Ovary (tissue), 9 donors: ENCODE results near the gene CSF3R. TPM values are rescaled to one million over a fixed set of nuclear protein-coding genes. Genes with fewer than 3 reads are reported as not detected.
A peak's percentile ranks its signal among the peaks of the same experiment; 100 is the strongest.

Experiments used
- DNase-seq, 5 donors: peaks; one replicate each; pipeline ENCODE4 v3.0.0-alpha.2; 2019 to 2020
- H3K27ac ChIP-seq, 2 donors: fragments of 200-600 bp; one replicate each; pipeline versions ENCODE4 v1.5.1 to v1.8.0; 2019 to 2022
- H3K27me3 ChIP-seq: fragments of 200-600 bp; one replicate; pipeline ENCODE4 v1.8.0; 2022
- H3K36me3 ChIP-seq: fragments of 200-600 bp; sonication (generic); one replicate; pipeline ENCODE4 v1.5.1; 2019
- H3K4me1 ChIP-seq: one replicate; pipeline ENCODE4 v1.8.1; 2013; ENCODE audit warnings: mild to moderate bottlenecking, moderate library complexity; ENCODE audit not compliant: insufficient read depth
- H3K4me3 ChIP-seq: fragments of 200-600 bp; sonication (generic); one replicate; pipeline ENCODE4 v1.5.1; 2017
- H3K9me3 ChIP-seq, 2 donors: fragments of 200-600 bp in 1 of 2; sonication (generic) in 1 of 2; one replicate each; pipeline versions ENCODE4 v1.5.1 to v1.8.1; 2013 to 2019; ENCODE audit warnings: mild to moderate bottlenecking in 1 of 2, moderate library complexity in 1 of 2
- CTCF ChIP-seq, 3 donors: fragments of 450-650 bp in 2 of 3; fragments of 200-600 bp in 1 of 3; IDR thresholded peaks; one replicate each; pipeline versions ENCODE4 v1.5.1 to v1.8.0; 2016 to 2022; ENCODE audit warnings: antibody characterized with exemption in 3 of 3, mild to moderate bottlenecking in 1 of 3
- EP300 ChIP-seq: sonication (generic); formaldehyde crosslinking; IDR thresholded peaks from one replicate; pipeline ENCODE4 v1.6.1; 2017; ENCODE audit warnings: antibody characterized with exemption
- POLR2A ChIP-seq: fragments of 450-650 bp; IDR thresholded peaks from one replicate; pipeline ENCODE4 v1.6.1; 2017; ENCODE audit warnings: antibody characterized with exemption, mild to moderate bottlenecking, moderate library complexity
- WGBS, 3 donors: extraction: QIAGEN DNeasy Blood & Tissue Kit in 1 of 3; methylation state at CpG; one replicate each; pipeline versions ENCODE4 v1.1.5 to v1.1.7; 2013 to 2017; 5-methylcytosine and 5-hydroxymethylcytosine counted together
- intact Hi-C, 4 donors: fragments of 100-400 bp; cut with DNase I; formaldehyde crosslinking; loops; one replicate each; pipeline versions ENCODE4 v1.11.0 to v1.15.1; 2022 to 2023
- polyA plus RNA-seq, 2 donors: library from polyadenylated mRNA; stranded (reverse); fragments of 200-250 nt in 1 of 2; fragments of 350-450 nt in 1 of 2; fragmentation: Illumina TruSeq in 1 of 2; extraction: RNeasy Lipid Tissue Mini Kit (QIAGEN cat#74804) in 1 of 2; gene quantifications; one replicate each; pipeline ENCODE4 v1.2.3, GENCODE V29; 2013 to 2014
- total RNA-seq, 7 donors: library from RNA; depleted of rRNA in 2 of 7; stranded (reverse); fragments of >200 nt in 2 of 7; fragmentation: NEBNext Ultra II Directional in 3 of 7; extraction: Animal tissue kit (Norgen Biotek cat#: 25700) in 3 of 7; gene quantifications; one replicate each; pipeline versions ENCODE4 v1.1.0 to v1.2.4, GENCODE V29; 2016 to 2023
- donor health status: DM: no; HTN: no; CAD: no; lungs with moderate emphysema.
- donor health status: DM: no; HTN: no; CAD: no.
- donor health status: Bipolar disorder and iron deficiency.
- donor health status: DM: yes; HTN: yes; CAD: no.
- donor health status: DM: no; HTN: no; CAD: no.
- donor health status: DM: yes; HTN: yes; CAD: no.

Gene CSF3R
- total and polyA plus RNA-seq, 9 donors: 1.9 to 5.7 (median 4.7) TPM

GRCh38 chr1:36520771-36521420, 38.2 kb upstream of the CSF3R start:
- DNase-seq: no peak
- TF ChIP-seq CTCF (IDR thresholded peaks at IDR 0.05) (no peak), EP300 (no peak), POLR2A (no peak)
- Histone ChIP-seq H3K27ac (no peak overlapping the region), H3K36me3 (no peaks in the 10 kb centered on the region), H3K4me3 (no peak overlapping the region), H3K9me3 (no peaks in the 10 kb centered on the region), H3K27me3 (no peaks in the 10 kb centered on the region), H3K4me1 (no peaks in the 10 kb centered on the region)
- intact Hi-C loops: no loop called here
- WGBS, 3 donors: 71 to 73% (median 72%) methylated on average over 12 of the region's 12 CpGs

- Histone ChIP-seq H3K36me3 (no peaks in the 10 kb centered on the region), H3K9me3 (no peaks in the 10 kb centered on the region), H3K4me1 (no peaks in the 10 kb centered on the region), H3K27ac (no peak overlapping the region), H3K27me3 (no peaks in the 10 kb centered on the region), H3K4me3 (no peak overlapping the region)
- 76 to 77% (median 77%) methylated on average over 8 of the region's 8 CpGs for WGBS, 3 donors
- no peak for TF ChIP-seq EP300
- no peak for TF ChIP-seq CTCF (IDR thresholded peaks at IDR 0.05)
- TF ChIP-seq POLR2A: no peak
- no peak for DNase-seq
- intact Hi-C loops: no loop called here
Observed at GRCh38 chr1:36520056-36520455, 37.3 kb upstream of the CSF3R start.

DNA sequence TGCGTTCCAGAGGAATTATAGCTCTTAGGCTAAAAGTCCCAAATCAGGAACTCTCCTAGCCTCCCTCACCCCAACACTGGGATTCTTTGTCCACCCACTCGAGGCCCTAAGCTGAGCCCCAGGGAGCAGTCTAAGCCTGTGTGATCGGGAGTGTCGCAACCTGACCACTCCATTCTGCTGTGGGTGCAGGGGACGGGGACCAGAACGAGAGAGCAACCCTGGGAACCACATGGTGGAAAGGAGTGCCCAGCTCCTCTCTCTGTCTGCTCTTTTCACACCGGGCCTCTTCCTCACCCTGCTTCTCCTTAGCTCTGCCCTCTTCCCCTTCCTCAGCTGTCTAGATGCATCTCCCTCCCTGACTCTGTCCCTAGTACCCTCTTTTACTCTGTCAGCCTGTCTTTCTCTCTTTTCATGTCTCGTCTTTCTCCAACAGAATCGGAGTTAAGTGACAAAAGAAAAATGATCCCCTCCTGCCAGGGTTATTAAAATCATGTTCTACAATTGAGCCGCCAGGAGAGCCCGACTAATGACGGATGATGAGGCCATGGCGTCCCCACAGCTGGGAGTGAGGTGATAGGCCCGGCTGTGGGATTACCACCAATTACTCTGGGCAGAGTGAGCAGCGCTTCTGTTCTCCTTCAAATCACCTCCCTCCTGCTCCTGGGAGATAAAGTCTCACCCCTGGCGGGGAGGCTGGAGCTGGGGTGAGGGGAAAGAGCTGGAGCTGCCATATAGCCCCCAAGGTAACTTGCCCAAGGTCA, 34.5 kb upstream of the CSF3R start:
- Histone ChIP-seq H3K27me3 (no peaks in the 10 kb centered on the region), H3K9me3 (no peaks in the 10 kb centered on the region), H3K4me3 (no peak overlapping the region), H3K4me1 (no peaks in the 10 kb centered on the region), H3K36me3 (no peaks in the 10 kb centered on the region), H3K27ac (no peak overlapping the region)
- no peak for DNase-seq
- no peak for TF ChIP-seq EP300
- no peak for TF ChIP-seq CTCF (IDR thresholded peaks at IDR 0.05)
- TF ChIP-seq POLR2A: no peak
- WGBS, 3 donors: 51 to 65% (median 55%) methylated on average over 16 of the region's 16 CpGs
- intact Hi-C loops: no loop called here

DNA sequence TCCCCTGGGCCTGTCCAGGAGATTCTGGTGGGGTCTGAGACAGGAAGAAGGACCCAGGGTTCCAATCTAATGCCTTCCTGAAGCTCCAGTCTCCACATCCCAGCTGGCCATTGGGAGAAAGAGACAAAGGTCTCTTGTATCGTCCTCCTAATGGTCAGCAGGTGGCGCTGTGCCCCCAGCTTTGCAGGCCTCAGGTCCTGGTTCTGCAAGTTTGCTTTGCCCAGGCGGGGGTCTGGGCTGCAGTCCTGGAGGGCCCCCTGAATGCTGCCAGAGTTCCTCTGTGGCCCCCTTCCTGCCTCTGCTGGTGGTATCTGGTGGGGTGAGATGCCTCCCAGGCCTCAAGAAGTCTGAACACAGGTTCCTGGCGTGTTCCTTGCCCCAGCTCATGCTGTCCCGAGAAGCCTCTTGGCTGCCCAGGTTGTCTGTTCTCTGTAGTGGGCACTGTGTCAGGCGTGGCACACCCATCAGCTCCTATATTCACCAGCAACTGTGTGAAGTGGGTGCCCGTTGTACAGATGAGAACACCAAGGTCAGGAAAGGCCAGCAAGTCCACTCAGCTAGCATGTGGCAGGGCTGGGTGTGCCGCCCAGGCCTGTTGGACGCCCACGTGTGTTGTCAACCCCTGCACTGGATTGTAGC, 33.8 kb upstream of the CSF3R start:
- 44 to 52% (median 50%) methylated on average over 10 of the region's 10 CpGs for WGBS, 3 donors
- H3K36me3 ChIP-seq: no peaks in the 10 kb centered on the region
- no peaks in the 10 kb centered on the region for H3K9me3 ChIP-seq
- DNase-seq: peak in 2 of 5 donors; percentile 23 to 44
- intact Hi-C loops: no loop called here
- no peaks in the 10 kb centered on the region for H3K27me3 ChIP-seq
- H3K4me1 ChIP-seq: no peaks in the 10 kb centered on the region
- no peak overlapping the region for H3K4me3 ChIP-seq
- TF ChIP-seq CTCF (IDR thresholded peaks at IDR 0.05): peak in 1 of 3 donors; percentile 8
- TF ChIP-seq POLR2A: no peak
- no peak overlapping the region for H3K27ac ChIP-seq
